MCF 10A (cell line): Measurements from ENCODE around the gene KDM2A. TPM values are rescaled to one million over a fixed set of nuclear protein-coding genes. Genes with fewer than 3 reads are reported as not detected.

Experiments
- BruUV-seq: library from RNA; stranded (reverse); fragments of 400-500 nt; replicated peaks from 2 replicates; lab custom pipeline; 2021; lab: Mats Ljungman, UMichigan
- CTCF ChIA-PET: fragments of 300-600 bp; sonication (Branson Sonifier 250); formaldehyde crosslinking; extraction: SDS; loops from one replicate; lab custom pipeline; 2021; ENCODE audit warnings: antibody characterized with exemption, inconsistent platforms; lab: Yijun Ruan, JAX
- POLR2A ChIA-PET: fragments of 300-600, 350-650 bp; sonication (Branson Sonifier 250); formaldehyde crosslinking; extraction: SDS; loops from one replicate; lab custom pipeline; 2020; ENCODE audit warnings: antibody characterized with exemption, inconsistent platforms; lab: Yijun Ruan, JAX
- DNase-seq: peaks from one replicate; pipeline ENCODE4 v3.0.0-alpha.2; 2018; ENCODE audit not compliant: unreplicated experiment
- H3K27ac Mint-ChIP-seq: one replicate; pipeline ENCODE4 v1.8.0; 2022; ENCODE audit warnings: mild to moderate bottlenecking, low read depth, mixed read lengths; ENCODE audit not compliant: unreplicated experiment
- H3K27me3 Mint-ChIP-seq: one replicate; pipeline ENCODE4 v1.8.0; 2022; ENCODE audit warnings: mixed read lengths; ENCODE audit not compliant: insufficient read depth, unreplicated experiment
- H3K36me3 Mint-ChIP-seq: one replicate; pipeline ENCODE4 v1.8.0; 2022; ENCODE audit warnings: mild to moderate bottlenecking, moderate library complexity, mixed read lengths; ENCODE audit not compliant: insufficient read depth, unreplicated experiment
- H3K4me1 Mint-ChIP-seq: one replicate; pipeline ENCODE4 v1.8.0; 2022; ENCODE audit warnings: mixed read lengths; ENCODE audit not compliant: insufficient read depth, unreplicated experiment
- H3K4me3 Mint-ChIP-seq: one replicate; pipeline ENCODE4 v1.8.0; 2022; ENCODE audit warnings: mild to moderate bottlenecking, moderate library complexity, mixed read lengths; ENCODE audit not compliant: unreplicated experiment
- H3K9me3 Mint-ChIP-seq: one replicate; pipeline ENCODE4 v1.8.0; 2022; ENCODE audit warnings: mixed read lengths; ENCODE audit not compliant: unreplicated experiment
- CTCF ChIP-seq: fragments of 200-600 bp; IDR thresholded peaks from one replicate; pipeline ENCODE4 v1.8.0; 2022; ENCODE audit warnings: antibody characterized with exemption, mild to moderate bottlenecking; ENCODE audit not compliant: unreplicated experiment
- intact Hi-C: fragments of 100-400 bp; cut with micrococcal nuclease; formaldehyde crosslinking; loops from 2 replicates; pipeline ENCODE4 v1.14.1; 2022
- total RNA-seq: library from RNA; stranded (reverse); gene quantifications from 2 replicates; pipeline ENCODE4 v1.2.3, GENCODE V29; 2022

KDM2A gene
- total RNA-seq, 1 experiment from 2014 or later, result 63.8 TPM

- intact Hi-C loops, result no loop called here
- TF ChIP-seq CTCF, result no peak
- ChIA-PET CTCF (interaction anchor here (0.6 to 0.8 kb wide), 3 partner anchors 17 to 51 kb away, joined by 3 read pairs; no protein-coding TSS in a partner anchor), POLR2A (interaction anchor here (0.8 kb wide), 1 partner anchor 20 kb away, joined by 4 read pairs; no protein-coding TSS in a partner anchor)
- DNase-seq, result no peak
- H3K9me3 Mint-ChIP-seq, result no peaks in the 10 kb centered on the region
- H3K36me3 Mint-ChIP-seq, result peaks cover 68% of the 10 kb centered on the region
- no TSS peak for BruUV-seq
- no peak overlapping the region for H3K4me3 Mint-ChIP-seq
- no peaks in the 10 kb centered on the region for H3K27me3 Mint-ChIP-seq
- H3K27ac Mint-ChIP-seq, result no peak overlapping the region
- H3K4me1 Mint-ChIP-seq, result no peaks in the 10 kb centered on the region
These were observed 92.8 kb downstream of the KDM2A start for GRCh38 chr11:67211656-67212436.

DNA sequence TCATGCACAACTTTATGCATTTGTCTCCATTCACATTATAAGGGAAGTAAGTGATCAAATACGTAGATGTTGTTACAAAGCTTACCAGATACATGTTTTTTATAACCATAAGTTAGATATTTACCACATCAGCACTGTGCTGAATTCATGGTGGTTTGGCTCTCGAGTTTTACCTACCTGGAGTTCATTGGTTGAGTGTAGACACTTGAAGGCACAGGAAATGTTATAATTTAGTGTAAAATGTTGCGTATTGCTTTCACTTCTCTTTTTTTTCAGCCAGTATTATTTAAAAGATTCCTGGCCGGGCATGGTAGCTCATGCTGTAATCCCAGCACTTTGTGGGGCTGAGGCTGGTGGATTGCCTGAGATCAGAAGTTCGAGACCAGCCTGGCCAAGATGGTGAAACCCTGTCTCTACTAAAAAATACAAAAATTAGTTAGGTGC, 94.1 kb downstream of the KDM2A start:
- ChIA-PET CTCF (interaction anchor here (0.5 to 1.2 kb wide), 3 partner anchors 19 to 137 kb away, joined by 3 to 5 read pairs (median 3); no protein-coding TSS in a partner anchor), POLR2A (interaction anchor here (0.5 to 1.5 kb wide), 4 partner anchors 10 to 426 kb away, joined by 3 to 5 read pairs (median 4); no protein-coding TSS in a partner anchor)
- intact Hi-C loops, result no loop called here
- no peak for DNase-seq
- Mint-ChIP-seq H3K4me3 (no peak overlapping the region), H3K9me3 (no peaks in the 10 kb centered on the region), H3K36me3 (peaks cover 70% of the 10 kb centered on the region), H3K27ac (no peak overlapping the region), H3K4me1 (no peaks in the 10 kb centered on the region), H3K27me3 (no peaks in the 10 kb centered on the region)
- no TSS peak for BruUV-seq
- no peak for TF ChIP-seq CTCF

GRCh38 chr11:67227726-67228125, 108.7 kb downstream of the KDM2A start:
- Mint-ChIP-seq H3K27ac (no peak overlapping the region), H3K9me3 (no peaks in the 10 kb centered on the region), H3K4me1 (no peaks in the 10 kb centered on the region), H3K4me3 (no peak overlapping the region), H3K36me3 (peaks cover 98% of the 10 kb centered on the region), H3K27me3 (no peaks in the 10 kb centered on the region)
- intact Hi-C loops, result no loop called here
- no TSS peak for BruUV-seq
- ChIA-PET POLR2A (interaction anchor here (0.7 to 2.7 kb wide), 3 partner anchors 12 to 114 kb away, joined by 3 to 8 read pairs (median 5); no protein-coding TSS in a partner anchor), CTCF (interaction anchor here (0.6 to 1.7 kb wide), 2 partner anchors 10 to 59 kb away, joined by 3 to 4 read pairs; no protein-coding TSS in a partner anchor)
- no peak for DNase-seq
- TF ChIP-seq CTCF, result no peak

- Mint-ChIP-seq H3K4me3 (no peak overlapping the region), H3K9me3 (no peaks in the 10 kb centered on the region), H3K36me3 (peaks cover 78% of the 10 kb centered on the region), H3K27ac (no peak overlapping the region), H3K4me1 (no peaks in the 10 kb centered on the region), H3K27me3 (no peaks in the 10 kb centered on the region)
- ChIA-PET CTCF (interaction anchor here (0.6 to 1.0 kb wide), 4 partner anchors 22 to 365 kb away, joined by 3 read pairs; no protein-coding TSS in a partner anchor), POLR2A (no interaction called here)
- BruUV-seq, result no TSS peak
- no peak for DNase-seq
- no peak for TF ChIP-seq CTCF
- intact Hi-C loops, result no loop called here
These were observed 111.3 kb downstream of the KDM2A start for GRCh38 chr11:67230406-67230805.
